H1 (cell line): Measurements from ENCODE around the gene SRRM4. TPM values are rescaled to one million over a fixed set of nuclear protein-coding genes. Genes with fewer than 3 reads are reported as not detected.

Experiments
- CTCF ChIA-PET: fragments of 300-600 bp; sonication (Branson Sonifier 250); formaldehyde crosslinking; loops from one replicate; lab custom pipeline; 2021; ENCODE audit not compliant: partially characterized antibody; lab: Charles Lee
- POLR2A ChIA-PET: fragments of 300-600 bp; sonication (Branson Sonifier 250); formaldehyde crosslinking; loops from one replicate; lab custom pipeline; 2021; ENCODE audit warnings: inconsistent platforms; ENCODE audit not compliant: partially characterized antibody; lab: Charles Lee
- DNase-seq, 2 experiments: peaks; one replicate each; pipeline versions ENCODE4 v3.0.0 to v3.0.0-alpha.2; 2010 to 2022; ENCODE audit warnings: low spot score in 2 of 2, low read depth in 1 of 2, mixed read lengths in 1 of 2
- FAIRE-seq: peaks from 2 replicates; lab custom pipeline; 2011; peaks lifted over from hg19 to GRCh38; lab: Jason Lieb, UNC
- H2AFZ ChIP-seq: 2 replicates; pipeline ENCODE4 v1.8.1; 2012; ENCODE audit warnings: low read length, inconsistent platforms
- H2AK5ac ChIP-seq: 2 replicates; pipeline ENCODE4 v1.6.1; 2013; ENCODE audit warnings: low read depth, low read length
- H2BK120ac ChIP-seq: replicated peaks from 2 replicates; pipeline ENCODE3; 2013; ENCODE audit warnings: low read depth, low read length, inconsistent platforms
- H2BK12ac ChIP-seq: 2 replicates; pipeline ENCODE4 v1.6.1; 2013; ENCODE audit warnings: low read depth, low read length
- H2BK15ac ChIP-seq: 2 replicates; pipeline ENCODE4 v1.6.1; 2013; ENCODE audit warnings: low read length
- H2BK20ac ChIP-seq: 2 replicates; pipeline ENCODE4 v1.6.1; 2013; ENCODE audit warnings: low read length
- H2BK5ac ChIP-seq: 2 replicates; pipeline ENCODE4 v1.6.1; 2013; ENCODE audit warnings: low read depth, low read length
- H3K14ac ChIP-seq: 2 replicates; pipeline ENCODE4 v1.6.1; 2013; ENCODE audit warnings: inconsistent platforms; ENCODE audit not compliant: insufficient read length
- H3K18ac ChIP-seq: 2 replicates; pipeline ENCODE4 v1.6.1; 2013; ENCODE audit warnings: low read length; ENCODE audit errors: extremely low read depth
- H3K23ac ChIP-seq: 2 replicates; pipeline ENCODE4 v1.6.1; 2013; ENCODE audit warnings: inconsistent platforms; ENCODE audit not compliant: insufficient read length
- H3K23me2 ChIP-seq: 2 replicates; pipeline ENCODE4 v1.6.1; 2013; ENCODE audit warnings: low read depth, low read length
- H3K27ac ChIP-seq: 2 replicates; pipeline ENCODE4 v1.6.1; 2011; ENCODE audit warnings: low read depth, low read length, inconsistent platforms
- H3K27me3 ChIP-seq, 4 experiments: replicated peaks in 1 of 4; 1 replicate in 1 of 4; 2 replicates in 3 of 4; pipeline versions ENCODE4 v1.6.1 to v1.8.1; 2011 to 2013; ENCODE audit warnings: low read length in 3 of 4, mild to moderate bottlenecking in 3 of 4, inconsistent platforms in 2 of 4, mixed read lengths in 2 of 4, moderate library complexity in 1 of 4; ENCODE audit not compliant: control insufficient read depth in 3 of 4, insufficient read depth in 3 of 4; ENCODE audit errors: extremely low read depth in 1 of 4
- H3K36me3 ChIP-seq, 4 experiments: 2 replicates each; pipeline versions ENCODE4 v1.6.1 to v1.8.1; 2011 to 2013; ENCODE audit warnings: mild to moderate bottlenecking in 4 of 4, low read length in 3 of 4, moderate library complexity in 2 of 4, control low read depth in 1 of 4, inconsistent platforms in 1 of 4; ENCODE audit not compliant: insufficient read depth in 4 of 4, control insufficient read depth in 2 of 4
- H3K4ac ChIP-seq: replicated peaks from 2 replicates; pipeline ENCODE3; 2013; ENCODE audit warnings: low read length, low read depth, mixed read lengths, inconsistent platforms; ENCODE audit not compliant: insufficient read length
- H3K4me1 ChIP-seq, 4 experiments: replicated peaks in 1 of 4; 1 replicate in 1 of 4; 2 replicates in 3 of 4; pipeline versions ENCODE4 v1.6.1 to v1.8.1; 2011 to 2013; ENCODE audit warnings: low read length in 3 of 4, inconsistent platforms in 2 of 4, mixed read lengths in 1 of 4; ENCODE audit not compliant: insufficient read depth in 4 of 4, control insufficient read depth in 3 of 4
- H3K4me2 ChIP-seq, 2 experiments: 2 replicates each; pipeline versions ENCODE4 v1.6.1 to v1.8.1; 2011 to 2013; ENCODE audit warnings: low read depth in 2 of 2, low read length in 2 of 2, control low read depth in 1 of 2, inconsistent platforms in 1 of 2, mild to moderate bottlenecking in 1 of 2; ENCODE audit not compliant: insufficient read depth in 1 of 2
- H3K4me3 ChIP-seq, 4 experiments: fragments of 200-600, 300-600 bp in 1 of 4; sonication (generic), shearing (Covaris generic), sonication (Bioruptor Twin) in 1 of 4; 2 replicates each; pipeline versions ENCODE4 v1.5.1 to v1.8.1; 2011 to 2016; ENCODE audit warnings: low read length in 4 of 4, low read depth in 3 of 4, control low read depth in 2 of 4, inconsistent platforms in 2 of 4, mild to moderate bottlenecking in 2 of 4, mixed read lengths in 1 of 4, moderate library complexity in 1 of 4; ENCODE audit not compliant: insufficient read depth in 2 of 4; ENCODE audit errors: extremely low read depth in 1 of 4
- H3K56ac ChIP-seq: replicated peaks from 2 replicates; pipeline ENCODE3; 2013; ENCODE audit warnings: low read depth, mild to moderate bottlenecking, mixed read lengths, low read length, inconsistent platforms; ENCODE audit not compliant: insufficient read length
- H3K79me1 ChIP-seq: 2 replicates; pipeline ENCODE4 v1.6.1; 2013; ENCODE audit warnings: low read depth, low read length, control low read depth
- H3K79me2 ChIP-seq, 2 experiments: 2 replicates each; pipeline versions ENCODE4 v1.6.1 to v1.8.1; 2012 to 2013; ENCODE audit warnings: low read length in 2 of 2, mild to moderate bottlenecking in 2 of 2, inconsistent platforms in 1 of 2; ENCODE audit not compliant: insufficient read depth in 2 of 2, control insufficient read depth in 1 of 2
- H3K9ac ChIP-seq, 4 experiments: replicated peaks in 1 of 4; 1 replicate in 1 of 4; 2 replicates in 3 of 4; pipeline versions ENCODE4 v1.6.1 to v1.8.1; 2011 to 2013; ENCODE audit warnings: low read depth in 3 of 4, low read length in 3 of 4, control low read depth in 2 of 4, mild to moderate bottlenecking in 2 of 4, moderate library complexity in 2 of 4, inconsistent platforms in 1 of 4; ENCODE audit errors: extremely low read depth in 1 of 4
- H3K9me3 ChIP-seq, 2 experiments: 2 replicates each; pipeline versions ENCODE4 v1.6.1 to v1.8.1; 2012 to 2013; ENCODE audit warnings: mild to moderate bottlenecking in 2 of 2, moderate library complexity in 2 of 2, control low read depth in 1 of 2, inconsistent platforms in 1 of 2, low read depth in 1 of 2, low read length in 1 of 2, mixed read lengths in 1 of 2; ENCODE audit not compliant: insufficient read depth in 2 of 2
- H4K20me1 ChIP-seq, 2 experiments: replicated peaks in 1 of 2; 2 replicates each; pipeline versions ENCODE3 to v1.8.1; 2011 to 2013; ENCODE audit warnings: inconsistent platforms in 2 of 2, low read length in 2 of 2, mild to moderate bottlenecking in 1 of 2; ENCODE audit not compliant: insufficient read depth in 2 of 2, control insufficient read depth in 1 of 2
- H4K5ac ChIP-seq: 2 replicates; pipeline ENCODE4 v1.6.1; 2013; ENCODE audit warnings: low read length, low read depth, mixed read lengths, inconsistent platforms; ENCODE audit not compliant: insufficient read length
- H4K8ac ChIP-seq: 2 replicates; pipeline ENCODE4 v1.8.0; 2013; ENCODE audit warnings: mild to moderate bottlenecking, moderate library complexity, low read length, inconsistent platforms; ENCODE audit not compliant: insufficient read depth; ENCODE audit errors: extremely low read depth
- H4K91ac ChIP-seq: replicated peaks from 2 replicates; pipeline ENCODE3; 2013; ENCODE audit warnings: low read length, mixed read lengths, inconsistent platforms; ENCODE audit not compliant: insufficient read length
- BACH1 ChIP-seq: IDR thresholded peaks from 2 replicates; pipeline ENCODE4 v1.6.1; 2012; ENCODE audit warnings: low read length, improper control_type of control experiment
- BCL11A ChIP-seq, 2 experiments: IDR thresholded peaks; one replicate each; pipeline ENCODE4 v1.6.1; 2011; ENCODE audit warnings: low read depth in 2 of 2, low read length in 2 of 2, mild to moderate bottlenecking in 2 of 2
- CEBPB ChIP-seq: IDR thresholded peaks from 2 replicates; pipeline ENCODE4 v1.6.1; 2012; ENCODE audit warnings: low read depth, low read length
- CHD2 ChIP-seq: IDR thresholded peaks from 2 replicates; pipeline ENCODE4 v1.6.1; 2012; ENCODE audit warnings: low read length, improper control_type of control experiment
- EZH2 ChIP-seq: fragments of 200-600 bp; sonication (generic); IDR thresholded peaks from 2 replicates; pipeline ENCODE4 v1.7.1; 2012; ENCODE audit warnings: low read depth, mild to moderate bottlenecking, moderate library complexity, low read length, inconsistent platforms; ENCODE audit not compliant: severe bottlenecking
- HDAC6 ChIP-seq: IDR thresholded peaks from one replicate; pipeline ENCODE4 v1.7.1; 2012; ENCODE audit warnings: low read depth, mild to moderate bottlenecking, inconsistent platforms, low read length, moderate library complexity
- PHF8 ChIP-seq: fragments of 200-600 bp; sonication (generic); conservative IDR thresholded peaks from 2 replicates; pipeline ENCODE4 v1.7.1; 2012; ENCODE audit warnings: low read depth, mild to moderate bottlenecking, inconsistent platforms, low read length, moderate library complexity
- RFX5 ChIP-seq: IDR thresholded peaks from 2 replicates; pipeline ENCODE4 v1.6.1; 2011; ENCODE audit warnings: low read depth, low read length, improper control_type of control experiment, borderline replicate concordance
- SP1 ChIP-seq: IDR thresholded peaks from 2 replicates; pipeline ENCODE4 v1.6.1; 2011; ENCODE audit warnings: low read depth, low read length
- TAF1 ChIP-seq: IDR thresholded peaks from 2 replicates; pipeline ENCODE4 v1.6.1; 2011; ENCODE audit warnings: mild to moderate bottlenecking, low read depth, low read length
- WGBS, 2 experiments: shearing (Covaris generic) in 1 of 2; methylation state at CpG; one replicate each; pipeline versions ENCODE4 v1.1.6 to v1.1.7; 2013 to 2015; ENCODE audit warnings: low lambda C conversion rate in 2 of 2, mixed read lengths in 2 of 2, inconsistent platforms in 1 of 2, low coverage in 1 of 2, missing lambda C conversion rate in 1 of 2; ENCODE audit not compliant: insufficient replicate concordance in 2 of 2, insufficient coverage in 1 of 2, insufficient read length in 1 of 2; ENCODE audit errors: extremely low coverage in 1 of 2, missing lambda C conversion rate in 1 of 2; 5-methylcytosine and 5-hydroxymethylcytosine counted together
- polyA plus RNA-seq, 7 experiments: library from polyadenylated mRNA; depleted of rRNA in 3 of 7; stranded (reverse) in 5 of 7; unstranded in 2 of 7; fragments of >200 nt in 5 of 7; fragments of 200-250 nt in 2 of 7; gene quantifications; 1 replicate in 5 of 7; 2 replicates in 1 of 7; 4 replicates in 1 of 7; pipeline versions ENCODE4 v1.2.1 to v1.2.3, GENCODE V29; 2011 to 2013; ENCODE audit warnings: missing spikeins in 2 of 7, mixed read lengths in 2 of 7
- total RNA-seq: library from RNA; stranded (reverse); fragmentation: NEBNext Ultra II Directional; extraction: Animal tissue kit (Norgen Biotek cat#: 25700); gene quantifications from 2 replicates; pipeline ENCODE4 v1.2.1, GENCODE V29; 2021

SRRM4 gene
- total and polyA plus RNA-seq, 2 of the 8 experiments (the other 6 are each of a cell fraction or from before 2014, with no cell fraction given): 0.53 to 1.1 TPM

- Histone ChIP-seq H2BK120ac (no peak overlapping the region), H2BK5ac (0 out of 2 replicates have a peak overlapping the region, but pooled peaks have one; percentile 22), H3K9ac (no peak overlapping the region), H3K4me3 (no peak overlapping the region), H2BK20ac (0 out of 2 replicates have a peak overlapping the region, but pooled peaks have one; percentile 75), H4K91ac (no peak overlapping the region), H3K27ac (no peak overlapping the region), H4K20me1 (peaks cover 0 to 2% of the 10 kb centered on the region in 2 experiments), H2AK5ac (no peak overlapping the region; the same call in 1 of the 2 replicates), H4K8ac (no peak overlapping the region), H3K9me3 (no peaks in the 10 kb centered on the region), H3K27me3 (no peaks in the 10 kb centered on the region), H2AFZ (no peak overlapping the region), H3K14ac (no peak overlapping the region), H3K4me1 (peaks cover 0 to 3% (median 0%) of the 10 kb centered on the region in 4 experiments; a peak in 2 of 7 replicates), H3K18ac (peak overlapping the region; percentile 78; the same call in 1 of the 2 replicates), H2BK12ac (peak overlapping the region; percentile 99; the same call in 1 of the 2 replicates), H3K79me1 (no peaks in the 10 kb centered on the region), H2BK15ac (no peak overlapping the region), H3K23me2 (no peaks in the 10 kb centered on the region; the same call in 1 of the 2 replicates), H4K5ac (no peak overlapping the region), H3K23ac (no peak overlapping the region), H3K56ac (no peak overlapping the region), H3K4me2 (no peak overlapping the region), H3K36me3 (no peaks in the 10 kb centered on the region), H3K79me2 (no peaks in the 10 kb centered on the region), H3K4ac (no peak overlapping the region)
- DNase-seq (peak; percentile 46 to 87), FAIRE-seq (peak; percentile 96)
- POLR2A ChIA-PET: no interaction called here
- CTCF ChIA-PET: interaction anchor here (0.7 kb wide), 1 partner anchor 82 kb away, joined by 3 read pairs; no protein-coding TSS in a partner anchor
- 42% methylated on average over 15 of the region's 16 CpGs; no CpG with 5 or more reads in 1 of the 2 experiments for WGBS, 2 experiments
- TF ChIP-seq CEBPB (no peak), RFX5 (no peak), TAF1 (no peak), BACH1 (peak; percentile 99), PHF8 (no peak), HDAC6 (no peak), SP1 (no peak), BCL11A (IDR thresholded peaks at IDR 0.05; ENCODE audit: low read depth in 2 of 2, low read length in 2 of 2) (no peak), EZH2 (no peak), CHD2 (no peak)
These were observed 79.8 kb downstream of the SRRM4 start for GRCh38 chr12:119060847-119061796.
